Skin epidermis (tissue), 12 donors: ENCODE measurements around the gene CYP2C9.

ENCODE experiments used
- H3K27ac ChIP-seq, 21 experiments: fragments of 200-600 bp; sonication (generic) in 11 of 21; one replicate each; pipeline ENCODE4 v1.5.0; 2020; ENCODE audit warnings: mild to moderate bottlenecking in 3 of 21, inconsistent platforms in 2 of 21, moderate library complexity in 2 of 21
- H3K4me3 ChIP-seq, 7 experiments: fragments of 200-600 bp; sonication (generic) in 2 of 7; one replicate each; pipeline ENCODE4 v1.5.0; 2020; ENCODE audit warnings: inconsistent platforms in 2 of 7, mild to moderate bottlenecking in 2 of 7, moderate library complexity in 1 of 7

Gene CYP2C9

GRCh38 chr10:95035332-95036295 is 97.2 kb downstream of the CYP2C9 start:
- H3K27ac ChIP-seq = no peak overlapping the region
- no peak overlapping the region for H3K4me3 ChIP-seq

- Histone ChIP-seq H3K4me3 (no peak overlapping the region), H3K27ac (no peak overlapping the region)
Measured at GRCh38 chr10:95039281-95039680, 100.8 kb downstream of the CYP2C9 start.
